Endodermal cell (in vitro differentiated cells): Measurements from ENCODE around the gene MYL2. TPM values are rescaled to one million over a fixed set of nuclear protein-coding genes. Genes with fewer than 3 reads are reported as not detected.

Experiments used
- DNase-seq: peaks from one replicate; pipeline ENCODE4 v3.0.0-alpha.2; 2017
- H3K27ac ChIP-seq: 2 replicates; pipeline ENCODE4 v1.5.1; 2013; ENCODE audit warnings: mild to moderate bottlenecking, low read depth, low read length, moderate library complexity
- H3K27me3 ChIP-seq: 2 replicates; pipeline ENCODE4 v1.6.1; 2013; ENCODE audit warnings: mild to moderate bottlenecking, low read length, moderate library complexity; ENCODE audit not compliant: insufficient read depth, control insufficient read depth, poor library complexity, severe bottlenecking
- H3K36me3 ChIP-seq: 2 replicates; pipeline ENCODE4 v1.7.0; 2013; ENCODE audit warnings: mild to moderate bottlenecking, low read length, moderate library complexity; ENCODE audit not compliant: control insufficient read depth, insufficient read depth
- H3K4me1 ChIP-seq: one replicate; pipeline ENCODE4 v1.7.0; 2013; ENCODE audit warnings: low read length; ENCODE audit not compliant: control insufficient read depth, insufficient read depth
- H3K4me3 ChIP-seq: 2 replicates; pipeline ENCODE4 v1.5.1; 2013; ENCODE audit warnings: mild to moderate bottlenecking, low read length, moderate library complexity
- H3K9ac ChIP-seq: 2 replicates; pipeline ENCODE4 v1.6.1; 2013; ENCODE audit warnings: mild to moderate bottlenecking, low read length, moderate library complexity; ENCODE audit not compliant: poor library complexity, severe bottlenecking; ENCODE audit errors: extremely low read depth
- H3K9me3 ChIP-seq: 2 replicates; pipeline ENCODE4 v1.6.1; 2013; ENCODE audit warnings: mild to moderate bottlenecking, low read length, moderate library complexity; ENCODE audit not compliant: control insufficient read depth
- H3K27ac Mint-ChIP-seq: 2 replicates; pipeline ENCODE4 v1.8.0; 2020; ENCODE audit warnings: mixed read lengths
- H3K27me3 Mint-ChIP-seq: 2 replicates; pipeline ENCODE4 v1.8.0; 2021; ENCODE audit warnings: mild to moderate bottlenecking, mixed read lengths; ENCODE audit not compliant: insufficient read depth
- H3K36me3 Mint-ChIP-seq: 2 replicates; pipeline ENCODE4 v1.8.0; 2020; ENCODE audit warnings: low read depth, mixed read lengths
- H3K4me1 Mint-ChIP-seq: 2 replicates; pipeline ENCODE4 v1.8.0; 2020; ENCODE audit warnings: mixed read lengths
- H3K4me3 Mint-ChIP-seq: 2 replicates; pipeline ENCODE4 v1.8.0; 2020; ENCODE audit warnings: mild to moderate bottlenecking, moderate library complexity, mixed read lengths
- H3K9me3 Mint-ChIP-seq: 2 replicates; pipeline ENCODE4 v1.8.0; 2020; ENCODE audit warnings: mild to moderate bottlenecking, mixed read lengths
- WGBS, 2 experiments: methylation state at CpG; one replicate each; pipeline versions ENCODE4 v1.1.5 to v1.1.7; 2013; ENCODE audit warnings: missing lambda C conversion rate in 2 of 2, mixed read lengths in 1 of 2; ENCODE audit not compliant: insufficient coverage in 1 of 2, insufficient read length in 1 of 2; 5-methylcytosine and 5-hydroxymethylcytosine counted together
- total RNA-seq, 2 donors: library from RNA; stranded (reverse); fragmentation: NEBNext Ultra II Directional in 1 of 2; extraction: Animal tissue kit (Norgen Biotek cat#: 25700) in 1 of 2; gene quantifications; 2 replicates in 1 of 2; 3 replicates in 1 of 2; pipeline ENCODE4 v1.2.1, GENCODE V29; 2021
- TF ChIP-seq, protein P1 (sequence below): fragments of 200-600 bp; sonication (generic); conservative IDR thresholded peaks from 2 replicates; pipeline ENCODE4 v1.5.0; 2021; ENCODE audit warnings: antibody characterized with exemption, mild to moderate bottlenecking

The MYL2 gene
- total RNA-seq, 2 donors from 2014 or later, result 0.89 TPM; not detected in 1

DNA sequence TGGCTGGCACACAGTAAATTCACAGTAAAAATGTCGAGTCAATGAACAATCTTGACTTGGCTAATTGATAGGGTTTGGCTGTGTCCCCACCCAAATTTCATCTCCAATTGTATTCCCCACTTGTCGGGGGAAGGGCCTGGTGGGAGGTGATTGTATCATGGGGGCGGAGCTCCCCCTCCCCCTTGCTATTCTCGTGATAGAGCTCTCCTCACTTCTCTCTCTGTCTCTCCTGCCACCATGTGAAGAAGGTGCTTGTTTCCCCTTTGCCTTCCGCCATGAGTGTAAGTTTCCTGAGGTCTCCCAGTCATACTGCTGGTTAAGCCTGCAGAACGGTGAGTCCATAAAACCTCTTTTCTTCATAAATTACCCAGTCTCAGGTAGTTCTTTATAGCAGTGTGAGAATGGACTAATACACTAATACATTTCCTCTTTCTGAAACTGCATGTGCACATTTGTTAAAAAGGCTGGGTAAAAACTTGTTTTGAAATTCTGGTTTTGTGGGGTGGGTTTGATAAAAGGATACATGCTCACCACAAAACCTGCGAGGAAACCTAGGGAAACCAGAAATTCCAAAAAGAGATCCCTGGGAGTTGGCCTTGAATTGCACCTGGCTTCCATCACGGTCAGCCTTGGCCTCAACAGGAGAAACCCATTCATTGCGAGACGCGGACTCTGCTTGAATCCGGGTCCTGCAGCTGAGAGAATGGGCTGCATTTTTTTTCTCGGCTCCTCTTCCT lies 16.2 kb upstream of the MYL2 start:
- peak overlapping the region; percentile 81 for H3K4me3 ChIP-seq
- Mint-ChIP-seq H3K9me3 (no peaks in the 10 kb centered on the region), H3K27me3 (no peaks in the 10 kb centered on the region), H3K27ac (peak overlapping the region; percentile 76), H3K4me1 (peaks cover 25% of the 10 kb centered on the region), H3K4me3 (peak overlapping the region; percentile 49), H3K36me3 (peaks cover 2% of the 10 kb centered on the region)
- H3K27ac ChIP-seq, result no peak overlapping the region
- no peaks in the 10 kb centered on the region for H3K36me3 ChIP-seq
- peak; percentile 88 for DNase-seq
- H3K27me3 ChIP-seq, result no peaks in the 10 kb centered on the region
- peaks cover 7% of the 10 kb centered on the region for H3K4me1 ChIP-seq
- 19 to 24% methylated on average over 7 to 13 of the region's 13 CpGs for WGBS, 2 experiments
- TF ChIP-seq, protein P1, sequence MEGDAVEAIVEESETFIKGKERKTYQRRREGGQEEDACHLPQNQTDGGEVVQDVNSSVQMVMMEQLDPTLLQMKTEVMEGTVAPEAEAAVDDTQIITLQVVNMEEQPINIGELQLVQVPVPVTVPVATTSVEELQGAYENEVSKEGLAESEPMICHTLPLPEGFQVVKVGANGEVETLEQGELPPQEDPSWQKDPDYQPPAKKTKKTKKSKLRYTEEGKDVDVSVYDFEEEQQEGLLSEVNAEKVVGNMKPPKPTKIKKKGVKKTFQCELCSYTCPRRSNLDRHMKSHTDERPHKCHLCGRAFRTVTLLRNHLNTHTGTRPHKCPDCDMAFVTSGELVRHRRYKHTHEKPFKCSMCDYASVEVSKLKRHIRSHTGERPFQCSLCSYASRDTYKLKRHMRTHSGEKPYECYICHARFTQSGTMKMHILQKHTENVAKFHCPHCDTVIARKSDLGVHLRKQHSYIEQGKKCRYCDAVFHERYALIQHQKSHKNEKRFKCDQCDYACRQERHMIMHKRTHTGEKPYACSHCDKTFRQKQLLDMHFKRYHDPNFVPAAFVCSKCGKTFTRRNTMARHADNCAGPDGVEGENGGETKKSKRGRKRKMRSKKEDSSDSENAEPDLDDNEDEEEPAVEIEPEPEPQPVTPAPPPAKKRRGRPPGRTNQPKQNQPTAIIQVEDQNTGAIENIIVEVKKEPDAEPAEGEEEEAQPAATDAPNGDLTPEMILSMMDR, result no peak
- no peaks in the 10 kb centered on the region for H3K9me3 ChIP-seq
- peak overlapping the region; percentile 33 for H3K9ac ChIP-seq

DNA sequence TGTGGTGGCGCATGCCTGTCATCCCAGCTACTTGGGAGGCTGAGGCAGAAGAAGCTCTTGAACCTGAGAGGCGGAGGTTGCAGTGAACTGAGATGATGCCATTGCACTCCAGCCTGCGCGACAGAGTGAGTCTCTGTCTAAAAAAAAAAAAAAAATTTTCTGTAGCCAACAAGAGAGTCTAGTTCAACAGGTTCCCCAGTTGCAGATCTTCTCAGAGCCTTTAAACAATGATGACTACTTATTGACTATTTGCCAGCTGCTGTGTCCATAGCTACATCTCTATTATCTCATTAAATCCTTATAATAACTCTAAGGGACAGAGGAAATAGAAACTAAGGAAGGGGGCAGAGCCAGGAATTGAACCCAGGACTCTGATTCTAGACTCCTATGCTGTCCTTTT lies 15.2 kb upstream of the MYL2 start:
- no peak for DNase-seq
- peaks cover 7% of the 10 kb centered on the region for H3K4me1 ChIP-seq
- no peak overlapping the region for H3K4me3 Mint-ChIP-seq
- no peak overlapping the region for H3K27ac ChIP-seq
- no peak overlapping the region for H3K4me3 ChIP-seq
- no peaks in the 10 kb centered on the region for H3K27me3 Mint-ChIP-seq
- H3K9me3 ChIP-seq, result no peaks in the 10 kb centered on the region
- H3K9me3 Mint-ChIP-seq, result no peaks in the 10 kb centered on the region
- H3K36me3 ChIP-seq, result no peaks in the 10 kb centered on the region
- 94 to 96% methylated on average over 4 of the region's 4 CpGs for WGBS, 2 experiments
- no peaks in the 10 kb centered on the region for H3K27me3 ChIP-seq
- H3K4me1 Mint-ChIP-seq, result peaks cover 23% of the 10 kb centered on the region
- TF ChIP-seq, protein P1, result no peak
- no peak overlapping the region for H3K9ac ChIP-seq
- H3K27ac Mint-ChIP-seq, result peak overlapping the region; percentile 76
- peaks cover 2% of the 10 kb centered on the region for H3K36me3 Mint-ChIP-seq

DNA sequence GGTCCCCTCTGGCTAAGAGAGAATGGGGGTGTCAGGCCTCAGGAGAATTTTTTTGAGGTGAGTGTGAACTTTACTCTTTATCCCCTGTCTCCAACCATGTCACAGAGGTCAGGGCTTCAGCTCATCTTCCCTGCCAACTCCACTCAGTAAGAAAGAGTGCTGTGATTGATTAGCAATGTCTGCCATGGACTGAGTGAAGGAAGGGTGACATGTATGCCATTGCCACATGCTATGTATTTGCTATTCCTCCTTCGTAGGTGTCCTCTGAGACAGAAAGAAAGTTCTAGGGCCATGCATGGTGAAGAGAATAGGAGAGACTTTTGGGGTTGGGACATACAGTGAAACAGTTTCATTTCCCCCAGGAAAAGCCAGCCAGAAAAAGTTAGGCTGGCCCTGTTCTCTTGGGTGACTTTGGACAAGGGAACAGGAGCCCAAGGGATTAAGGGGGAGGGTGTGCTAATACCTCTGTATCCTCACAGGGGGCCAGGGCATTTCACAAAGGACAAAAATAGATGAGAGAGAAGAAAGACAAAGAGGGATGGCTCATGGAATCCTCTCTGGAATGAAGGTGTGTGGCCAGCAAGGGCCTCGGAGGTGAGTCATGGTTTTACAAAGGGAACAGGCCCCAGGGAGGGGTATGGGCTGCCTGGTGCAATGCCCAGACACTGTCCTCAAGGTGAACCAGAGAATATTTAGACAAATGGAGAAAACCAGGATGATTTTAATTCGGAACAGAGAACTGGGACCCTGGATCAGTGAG lies 13.9 kb upstream of the MYL2 start:
- TF ChIP-seq, protein P1, result no peak
- DNase-seq, result peak; percentile 90
- Histone ChIP-seq H3K27ac (no peak overlapping the region), H3K9ac (no peak overlapping the region), H3K9me3 (no peaks in the 10 kb centered on the region), H3K36me3 (no peaks in the 10 kb centered on the region), H3K4me1 (peaks cover 7% of the 10 kb centered on the region), H3K27me3 (no peaks in the 10 kb centered on the region), H3K4me3 (no peak overlapping the region)
- Mint-ChIP-seq H3K36me3 (peaks cover 2% of the 10 kb centered on the region), H3K9me3 (no peaks in the 10 kb centered on the region), H3K27me3 (no peaks in the 10 kb centered on the region), H3K4me3 (no peak overlapping the region), H3K4me1 (peaks cover 23% of the 10 kb centered on the region), H3K27ac (peak overlapping the region; percentile 87)
- 54 to 58% methylated on average over 3 of the region's 3 CpGs for WGBS, 2 experiments
